Measurements from ENCODE around the gene SYNGR1. TPM values are rescaled to one million over a fixed set of nuclear protein-coding genes. Genes with fewer than 3 reads are reported as not detected.

Gene SYNGR1
- total and polyA plus RNA-seq, 12 donors = 29.8 to 85.8 (median 41.6) TPM

DNA sequence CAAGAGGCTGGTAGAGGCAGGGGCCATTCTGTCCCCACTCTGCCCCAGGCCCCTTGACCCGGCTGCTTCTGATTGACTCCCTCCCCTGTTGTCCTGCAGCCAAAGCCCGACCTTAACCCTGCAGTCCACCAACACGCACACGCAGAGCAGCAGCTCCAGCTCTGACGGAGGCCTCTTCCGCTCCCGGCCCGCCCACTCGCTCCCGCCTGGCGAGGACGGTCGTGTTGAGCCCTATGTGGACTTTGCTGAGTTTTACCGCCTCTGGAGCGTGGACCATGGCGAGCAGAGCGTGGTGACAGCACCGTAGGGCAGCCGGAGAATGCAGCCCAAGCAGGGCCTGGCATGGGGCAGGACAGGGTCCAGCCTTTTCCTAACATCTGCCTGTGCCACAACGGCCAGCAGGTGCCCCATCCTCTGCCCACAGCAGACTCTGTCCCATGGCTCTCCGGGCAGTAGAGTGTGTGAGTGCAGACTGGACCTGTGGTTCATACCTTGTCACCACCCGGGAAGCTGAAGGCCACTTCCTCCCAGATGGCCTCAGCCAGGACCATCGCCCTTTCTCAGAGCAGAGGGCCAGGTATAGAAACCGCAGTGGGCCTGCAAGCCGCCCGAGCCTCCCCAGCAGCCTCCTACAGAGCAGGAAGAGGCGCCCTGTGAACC lies 80.3 kb downstream of the SYNGR1 start:
- H3K36me3 ChIP-seq = peaks cover 4 to 83% (median 30%) of the 10 kb centered on the region in 9 donors
- intact Hi-C loops (cut with DNase I) = loop anchor here in 2 of 10 donors (2.0 to 10.0 kb wide), 2 partner anchors 31 to 65 kb away; partner anchors contain the start of gene TAB1 (in 1 of the 2)
- H3K4me1 ChIP-seq = peaks cover 13 to 44% (median 31%) of the 10 kb centered on the region in 9 donors
- 81 to 84% methylated on average over 27 of the region's 27 CpGs for WGBS, 2 donors
- TF ChIP-seq, protein P1, sequence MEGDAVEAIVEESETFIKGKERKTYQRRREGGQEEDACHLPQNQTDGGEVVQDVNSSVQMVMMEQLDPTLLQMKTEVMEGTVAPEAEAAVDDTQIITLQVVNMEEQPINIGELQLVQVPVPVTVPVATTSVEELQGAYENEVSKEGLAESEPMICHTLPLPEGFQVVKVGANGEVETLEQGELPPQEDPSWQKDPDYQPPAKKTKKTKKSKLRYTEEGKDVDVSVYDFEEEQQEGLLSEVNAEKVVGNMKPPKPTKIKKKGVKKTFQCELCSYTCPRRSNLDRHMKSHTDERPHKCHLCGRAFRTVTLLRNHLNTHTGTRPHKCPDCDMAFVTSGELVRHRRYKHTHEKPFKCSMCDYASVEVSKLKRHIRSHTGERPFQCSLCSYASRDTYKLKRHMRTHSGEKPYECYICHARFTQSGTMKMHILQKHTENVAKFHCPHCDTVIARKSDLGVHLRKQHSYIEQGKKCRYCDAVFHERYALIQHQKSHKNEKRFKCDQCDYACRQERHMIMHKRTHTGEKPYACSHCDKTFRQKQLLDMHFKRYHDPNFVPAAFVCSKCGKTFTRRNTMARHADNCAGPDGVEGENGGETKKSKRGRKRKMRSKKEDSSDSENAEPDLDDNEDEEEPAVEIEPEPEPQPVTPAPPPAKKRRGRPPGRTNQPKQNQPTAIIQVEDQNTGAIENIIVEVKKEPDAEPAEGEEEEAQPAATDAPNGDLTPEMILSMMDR (IDR thresholded peaks at IDR 0.05) = no peak
- H3K4me3 ChIP-seq = no peak overlapping the region
- H3K27me3 ChIP-seq = no peaks in the 10 kb centered on the region
- no peak for DNase-seq
- H3K9me3 ChIP-seq = no peaks in the 10 kb centered on the region
- peak overlapping the region in 9 of 10 donors; percentile 88 to 96 (median 94) for H3K27ac ChIP-seq
- peak in 4 of 8 donors; percentile 7 to 54 (median 26) for ATAC-seq

DNA sequence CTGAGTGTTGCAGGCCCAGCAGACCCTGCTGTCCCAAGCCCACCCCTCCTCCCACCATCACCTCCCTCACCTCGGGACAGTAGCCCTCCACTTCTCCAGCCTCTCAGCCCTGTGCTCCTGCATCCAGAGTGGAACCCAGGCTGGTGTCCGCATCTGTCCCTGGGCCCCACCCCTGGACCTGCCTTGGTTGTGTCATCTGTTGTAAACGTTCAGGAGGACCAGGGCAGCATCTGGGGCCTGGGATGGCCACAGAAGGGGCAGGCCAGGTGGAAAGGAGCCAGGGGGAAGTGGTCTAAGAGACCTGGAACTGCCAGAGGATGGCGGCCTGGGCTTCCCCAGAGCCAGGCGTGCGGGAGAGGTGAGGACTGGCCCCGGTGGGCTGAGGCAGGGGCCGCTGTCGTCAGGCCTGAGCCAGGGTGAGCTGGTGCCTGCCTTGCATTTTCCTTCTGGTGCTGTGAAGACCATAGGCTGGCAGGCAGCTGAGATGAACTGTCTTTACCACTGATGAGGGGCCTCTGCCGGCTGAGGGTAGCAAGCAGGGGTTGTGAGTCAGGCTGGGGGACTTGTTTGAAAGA lies 80.9 kb downstream of the SYNGR1 start:
- Histone ChIP-seq H3K9me3 (no peaks in the 10 kb centered on the region), H3K4me3 (no peak overlapping the region), H3K36me3 (peaks cover 4 to 82% (median 30%) of the 10 kb centered on the region in 9 donors), H3K27me3 (no peaks in the 10 kb centered on the region), H3K4me1 (peaks cover 13 to 44% (median 31%) of the 10 kb centered on the region in 9 donors), H3K27ac (peak overlapping the region; percentile 88 to 96 (median 93))
- WGBS, 2 donors = 70 to 75% methylated on average over 10 of the region's 10 CpGs
- no peak for DNase-seq
- intact Hi-C loops (cut with DNase I) = loop anchor here in 2 of 10 donors (2.0 to 10.0 kb wide), 2 partner anchors 32 to 64 kb away; partner anchors contain the start of gene TAB1 (in 1 of the 2)
- ATAC-seq = peak in 2 of 8 donors; percentile 3 to 8
- TF ChIP-seq, protein P1 (IDR thresholded peaks at IDR 0.05) = no peak

DNA sequence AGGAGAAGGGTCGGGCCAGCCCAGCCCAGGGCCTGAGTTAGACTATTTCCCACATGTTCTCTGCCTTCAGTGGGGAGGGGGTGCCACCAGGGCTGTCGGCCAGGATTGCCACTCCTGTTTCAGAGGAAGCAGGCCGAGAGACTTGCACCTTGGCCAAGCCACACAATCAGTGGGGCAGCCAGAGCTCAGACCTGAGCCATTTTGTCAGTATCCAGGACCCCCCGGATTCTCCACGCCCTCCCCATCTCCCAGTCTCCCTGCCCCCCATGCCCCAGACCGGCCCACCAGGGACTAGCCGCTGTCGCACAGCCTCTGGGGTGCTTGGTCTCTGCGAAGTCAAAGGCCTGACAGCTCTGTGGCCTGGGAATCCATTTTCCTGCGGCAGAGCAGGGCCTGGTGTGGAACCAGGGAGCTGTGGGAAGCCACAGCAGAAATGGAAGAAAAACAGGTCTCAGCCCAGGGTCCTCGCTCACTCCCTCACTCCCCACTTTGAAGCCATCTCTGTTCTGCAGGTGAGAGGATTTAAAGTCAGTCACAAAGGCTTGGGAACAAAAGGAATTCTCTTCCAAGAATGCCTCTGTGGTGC lies 81.5 kb downstream of the SYNGR1 start:
- Histone ChIP-seq H3K27ac (peak overlapping the region; percentile 88 to 96 (median 93)), H3K9me3 (no peaks in the 10 kb centered on the region), H3K4me3 (no peak overlapping the region), H3K4me1 (peaks cover 13 to 44% (median 31%) of the 10 kb centered on the region in 9 donors), H3K27me3 (no peaks in the 10 kb centered on the region), H3K36me3 (peaks cover 4 to 75% (median 30%) of the 10 kb centered on the region in 9 donors)
- ATAC-seq (peak in 4 of 8 donors; percentile 1 to 15 (median 9)), DNase-seq (no peak)
- TF ChIP-seq, protein P1 (IDR thresholded peaks at IDR 0.05) = no peak
- WGBS, 2 donors = 66 to 68% methylated on average over 11 of the region's 11 CpGs
- intact Hi-C loops (cut with DNase I) = loop anchor here in 2 of 10 donors (2.0 to 10.0 kb wide), 2 partner anchors 33 to 63 kb away; partner anchors contain the start of gene TAB1 (in 1 of the 2)

DNA sequence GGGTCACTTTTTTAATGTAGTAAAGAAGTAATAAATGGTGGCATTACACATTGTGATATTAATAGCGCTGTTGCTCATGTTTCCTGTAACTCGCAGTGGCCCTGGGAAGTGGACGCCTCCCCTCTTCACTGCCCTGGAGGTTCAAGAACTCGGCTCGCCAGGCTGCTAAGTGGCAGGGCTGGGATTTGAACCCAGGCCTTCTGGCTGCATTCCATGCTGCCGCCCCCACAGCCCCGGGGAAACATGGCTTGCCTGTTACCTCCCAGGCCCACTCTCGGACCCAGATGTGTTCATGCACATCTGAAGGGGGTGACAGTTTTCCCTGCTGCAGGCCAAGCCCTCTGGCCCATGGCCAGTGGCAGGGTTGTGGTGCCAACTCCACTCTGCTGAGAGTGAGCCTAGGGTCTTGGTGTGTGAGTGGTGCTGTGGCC lies 82.0 kb downstream of the SYNGR1 start:
- DNase-seq (peak; percentile 53 to 76), ATAC-seq (peak; percentile 70 to 91 (median 82))
- intact Hi-C loops (cut with DNase I) = loop anchor here in 2 of 10 donors (2.0 to 10.0 kb wide), 2 partner anchors 33 to 63 kb away; partner anchors contain the start of gene TAB1 (in 1 of the 2)
- TF ChIP-seq, protein P1 (IDR thresholded peaks at IDR 0.05) = no peak
- peaks cover 13 to 48% (median 33%) of the 10 kb centered on the region in 9 donors for H3K4me1 ChIP-seq
- WGBS, 2 donors = 11 to 19% methylated on average over 8 of the region's 8 CpGs
- no peaks in the 10 kb centered on the region for H3K9me3 ChIP-seq
- H3K4me3 ChIP-seq = no peak overlapping the region
- no peaks in the 10 kb centered on the region for H3K27me3 ChIP-seq
- H3K27ac ChIP-seq = peak overlapping the region; percentile 88 to 96 (median 93)
- peaks cover 4 to 70% (median 27%) of the 10 kb centered on the region in 9 donors for H3K36me3 ChIP-seq

Measured in heart right ventricle (tissue), 16 donors.